Measurements from ENCODE around the gene BTF3. TPM values are rescaled to one million over a fixed set of nuclear protein-coding genes. Genes with fewer than 3 reads are reported as not detected.

BTF3 gene
- total RNA-seq, 4 donors from 2014 or later: 467 to 654 (median 574) TPM

- no peaks in the 10 kb centered on the region for H3K9me3 ChIP-seq
- H3K36me3 ChIP-seq: no peaks in the 10 kb centered on the region
- H3K4me1 ChIP-seq: no peaks in the 10 kb centered on the region
- H3K27me3 ChIP-seq: no peaks in the 10 kb centered on the region
- WGBS, 2 donors: 57 to 79% methylated on average over 3 to 5 of the region's 5 CpGs
- H3K27ac ChIP-seq: no peak overlapping the region
- H3K4me3 ChIP-seq: no peak overlapping the region
- DNase-seq: no peak
- intact Hi-C loops (cut with DNase I): no loop called here
- TF ChIP-seq POLR2A (IDR thresholded peaks at IDR 0.05) (no peak), CTCF (IDR thresholded peaks at IDR 0.05) (no peak)
Observed at GRCh38 chr5:73532195-73532594, 34.0 kb downstream of the BTF3 start.

GRCh38 chr5:73534011-73534644 is 35.9 kb downstream of the BTF3 start:
- no peak overlapping the region for H3K4me3 ChIP-seq
- H3K4me1 ChIP-seq: peaks cover 0 to 1% (median 0%) of the 10 kb centered on the region in 3 donors
- DNase-seq: no peak
- TF ChIP-seq POLR2A (IDR thresholded peaks at IDR 0.05) (no peak), CTCF (IDR thresholded peaks at IDR 0.05) (no peak)
- intact Hi-C loops (cut with DNase I): no loop called here
- H3K9me3 ChIP-seq: no peaks in the 10 kb centered on the region
- no peaks in the 10 kb centered on the region for H3K27me3 ChIP-seq
- 70 to 79% methylated on average over 5 of the region's 5 CpGs for WGBS, 2 donors
- no peak overlapping the region for H3K27ac ChIP-seq
- no peaks in the 10 kb centered on the region for H3K36me3 ChIP-seq

GRCh38 chr5:73534971-73535370 is 36.7 kb downstream of the BTF3 start:
- H3K27ac ChIP-seq: no peak overlapping the region
- TF ChIP-seq CTCF (IDR thresholded peaks at IDR 0.05) (no peak), POLR2A (IDR thresholded peaks at IDR 0.05) (no peak)
- no peak overlapping the region for H3K4me3 ChIP-seq
- no peaks in the 10 kb centered on the region for H3K36me3 ChIP-seq
- intact Hi-C loops (cut with DNase I): no loop called here
- H3K27me3 ChIP-seq: no peaks in the 10 kb centered on the region
- 76 to 92% methylated on average over 2 of the region's 2 CpGs for WGBS, 2 donors
- peaks cover 0 to 10% (median 0%) of the 10 kb centered on the region in 3 donors for H3K4me1 ChIP-seq
- DNase-seq: no peak
- no peaks in the 10 kb centered on the region for H3K9me3 ChIP-seq

GRCh38 chr5:73539730-73540129 is 41.5 kb downstream of the BTF3 start:
- no peak for TF ChIP-seq POLR2A (IDR thresholded peaks at IDR 0.05)
- no peak for TF ChIP-seq CTCF (IDR thresholded peaks at IDR 0.05)
- no peaks in the 10 kb centered on the region for H3K9me3 ChIP-seq
- no peak for DNase-seq
- peak overlapping the region in 2 of 4 donors; percentile 81 to 83 for H3K27ac ChIP-seq
- no peak overlapping the region for H3K4me3 ChIP-seq
- intact Hi-C loops (cut with DNase I): no loop called here
- peaks cover 11 to 50% (median 23%) of the 10 kb centered on the region in 3 donors for H3K4me1 ChIP-seq
- no peaks in the 10 kb centered on the region for H3K36me3 ChIP-seq
- 73 to 87% methylated on average over 2 of the region's 2 CpGs for WGBS, 2 donors
- no peaks in the 10 kb centered on the region for H3K27me3 ChIP-seq

GRCh38 chr5:73540192-73540591 is 42.0 kb downstream of the BTF3 start:
- no peaks in the 10 kb centered on the region for H3K36me3 ChIP-seq
- H3K27ac ChIP-seq: peak overlapping the region; percentile 67 to 83 (median 78)
- WGBS, 2 donors: 24 to 42% methylated on average over 3 of the region's 3 CpGs
- no peak overlapping the region for H3K4me3 ChIP-seq
- H3K27me3 ChIP-seq: no peaks in the 10 kb centered on the region
- DNase-seq: no peak
- TF ChIP-seq CTCF (IDR thresholded peaks at IDR 0.05) (no peak), POLR2A (IDR thresholded peaks at IDR 0.05) (no peak)
- H3K9me3 ChIP-seq: no peaks in the 10 kb centered on the region
- intact Hi-C loops (cut with DNase I): no loop called here
- peaks cover 11 to 55% (median 25%) of the 10 kb centered on the region in 3 donors for H3K4me1 ChIP-seq

Measured in esophagus squamous epithelium (tissue), 5 donors.